ENCODE data around the gene FSD2. TPM values are rescaled to one million over a fixed set of nuclear protein-coding genes. Genes with fewer than 3 reads are reported as not detected.

Gene FSD2
- total RNA-seq, 1 experiment from 2014 or later: not detected

DNA sequence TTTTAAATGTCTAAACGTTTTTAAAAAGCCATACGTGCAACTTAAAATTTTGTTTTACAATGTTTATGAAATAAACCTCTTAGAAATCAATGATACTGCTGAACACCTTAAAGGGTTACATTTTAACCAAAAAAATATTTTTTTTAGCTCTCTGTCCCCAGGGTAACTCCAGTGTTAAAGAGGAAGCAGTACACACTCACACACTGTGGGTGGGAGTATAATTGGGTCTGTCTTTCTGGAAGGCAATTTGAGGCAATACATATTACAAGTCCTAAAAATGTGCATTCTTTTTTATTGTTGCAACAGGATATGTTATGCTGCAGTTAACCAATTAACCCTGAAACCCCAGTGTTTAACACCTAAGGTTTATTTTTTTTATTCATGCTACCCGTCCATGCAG, 37.7 kb upstream of the FSD2 start:
- no peak overlapping the region for H2AK5ac ChIP-seq (ENCODE audit: insufficient read length, low read length)
- no peak overlapping the region for H4K5ac ChIP-seq (ENCODE audit: insufficient read length, low read depth, low read length)
- H4K20me1 ChIP-seq (ENCODE audit: control insufficient read depth, insufficient read depth, insufficient read length): no peaks in the 10 kb centered on the region
- Mint-ChIP-seq H3K36me3 (ENCODE audit: insufficient read depth in 1 of 3, low read depth in 3 of 3) (no peaks in the 10 kb centered on the region), H3K4me1 (peaks cover 0 to 6% of the 10 kb centered on the region in 2 experiments; a peak in 1 of 4 replicates), H3K27me3 (ENCODE audit: low read depth) (no peaks in the 10 kb centered on the region), H3K27ac (no peak overlapping the region), H3K4me3 (no peak overlapping the region), H3K9me3 (no peaks in the 10 kb centered on the region)
- H3K4me1 ChIP-seq (ENCODE audit: insufficient read depth, low read length): no peaks in the 10 kb centered on the region
- TF ChIP-seq, protein P1, sequence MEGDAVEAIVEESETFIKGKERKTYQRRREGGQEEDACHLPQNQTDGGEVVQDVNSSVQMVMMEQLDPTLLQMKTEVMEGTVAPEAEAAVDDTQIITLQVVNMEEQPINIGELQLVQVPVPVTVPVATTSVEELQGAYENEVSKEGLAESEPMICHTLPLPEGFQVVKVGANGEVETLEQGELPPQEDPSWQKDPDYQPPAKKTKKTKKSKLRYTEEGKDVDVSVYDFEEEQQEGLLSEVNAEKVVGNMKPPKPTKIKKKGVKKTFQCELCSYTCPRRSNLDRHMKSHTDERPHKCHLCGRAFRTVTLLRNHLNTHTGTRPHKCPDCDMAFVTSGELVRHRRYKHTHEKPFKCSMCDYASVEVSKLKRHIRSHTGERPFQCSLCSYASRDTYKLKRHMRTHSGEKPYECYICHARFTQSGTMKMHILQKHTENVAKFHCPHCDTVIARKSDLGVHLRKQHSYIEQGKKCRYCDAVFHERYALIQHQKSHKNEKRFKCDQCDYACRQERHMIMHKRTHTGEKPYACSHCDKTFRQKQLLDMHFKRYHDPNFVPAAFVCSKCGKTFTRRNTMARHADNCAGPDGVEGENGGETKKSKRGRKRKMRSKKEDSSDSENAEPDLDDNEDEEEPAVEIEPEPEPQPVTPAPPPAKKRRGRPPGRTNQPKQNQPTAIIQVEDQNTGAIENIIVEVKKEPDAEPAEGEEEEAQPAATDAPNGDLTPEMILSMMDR (conservative IDR thresholded peaks at IDR 0.05): no peak
- no peaks in the 10 kb centered on the region for H3K27me3 ChIP-seq (ENCODE audit: insufficient read depth, low read length)
- no peak overlapping the region for H2BK20ac ChIP-seq (ENCODE audit: low read depth, low read length, poor library complexity, severe bottlenecking)
- no CpG with 5 or more reads among the region's 3 CpGs for WGBS (ENCODE audit: extremely low coverage, insufficient read length, low lambda C conversion rate)
- no peak overlapping the region for H3K18ac ChIP-seq (ENCODE audit: insufficient read length, low read depth, low read length)
- no peaks in the 10 kb centered on the region for H3K23me2 ChIP-seq (ENCODE audit: insufficient read length, low read depth, low read length, poor library complexity, severe bottlenecking)
- H3T11ph ChIP-seq (ENCODE audit: low read length): no peak overlapping the region
- no peak overlapping the region for H2AFZ ChIP-seq (ENCODE audit: low read length)
- H3K23ac ChIP-seq (ENCODE audit: insufficient read length, low read depth, low read length): no peak overlapping the region
- no peak for DNase-seq
- H3K9ac ChIP-seq (ENCODE audit: extremely low read depth, insufficient read length, low read length): no peak overlapping the region
- no peak overlapping the region for H2BK12ac ChIP-seq (ENCODE audit: insufficient read length, low read depth, low read length)
- no peaks in the 10 kb centered on the region for H3K79me1 ChIP-seq (ENCODE audit: insufficient read depth, low read depth, low read length, poor library complexity, severe bottlenecking)
- no peak overlapping the region for H2BK120ac ChIP-seq (ENCODE audit: low read depth, low read length, poor library complexity, severe bottlenecking)
- no peak overlapping the region for H4K91ac ChIP-seq (ENCODE audit: insufficient read length, low read depth, low read length)
- H4K8ac ChIP-seq (replicated peaks; ENCODE audit: insufficient read length, low read depth, low read length): no peak overlapping the region
- no peak overlapping the region for H2BK5ac ChIP-seq (ENCODE audit: insufficient read length, low read length)
- H3K79me2 ChIP-seq (ENCODE audit: insufficient read depth, low read length): no peaks in the 10 kb centered on the region
- H3K4ac ChIP-seq (ENCODE audit: low read depth, low read length): no peak overlapping the region
- no peak overlapping the region for H3K27ac ChIP-seq (ENCODE audit: insufficient read length, low read depth, low read length)
- no peaks in the 10 kb centered on the region for H3K9me3 ChIP-seq (ENCODE audit: control insufficient read depth, low read depth, low read length)
- H3K14ac ChIP-seq (ENCODE audit: insufficient read depth, low read length): no peak overlapping the region
- H3K4me2 ChIP-seq (ENCODE audit: insufficient read depth, insufficient read length, low read length): no peak overlapping the region
- H3K56ac ChIP-seq (ENCODE audit: insufficient read length, low read depth, low read length): no peak overlapping the region
- H2BK15ac ChIP-seq (ENCODE audit: low read depth, low read length): no peak overlapping the region
